ENCODE data around the gene EEF1B2. TPM values are rescaled to one million over a fixed set of nuclear protein-coding genes. Genes with fewer than 3 reads are reported as not detected.
"Not testable (repeated sequence)": the region's sequence is repeated elsewhere in the genome, so short reads cannot be mapped to it uniquely, and the experiment has no call there.

Gene EEF1B2
- total RNA-seq, 1 donor = 442 TPM

- TF ChIP-seq, protein P1, sequence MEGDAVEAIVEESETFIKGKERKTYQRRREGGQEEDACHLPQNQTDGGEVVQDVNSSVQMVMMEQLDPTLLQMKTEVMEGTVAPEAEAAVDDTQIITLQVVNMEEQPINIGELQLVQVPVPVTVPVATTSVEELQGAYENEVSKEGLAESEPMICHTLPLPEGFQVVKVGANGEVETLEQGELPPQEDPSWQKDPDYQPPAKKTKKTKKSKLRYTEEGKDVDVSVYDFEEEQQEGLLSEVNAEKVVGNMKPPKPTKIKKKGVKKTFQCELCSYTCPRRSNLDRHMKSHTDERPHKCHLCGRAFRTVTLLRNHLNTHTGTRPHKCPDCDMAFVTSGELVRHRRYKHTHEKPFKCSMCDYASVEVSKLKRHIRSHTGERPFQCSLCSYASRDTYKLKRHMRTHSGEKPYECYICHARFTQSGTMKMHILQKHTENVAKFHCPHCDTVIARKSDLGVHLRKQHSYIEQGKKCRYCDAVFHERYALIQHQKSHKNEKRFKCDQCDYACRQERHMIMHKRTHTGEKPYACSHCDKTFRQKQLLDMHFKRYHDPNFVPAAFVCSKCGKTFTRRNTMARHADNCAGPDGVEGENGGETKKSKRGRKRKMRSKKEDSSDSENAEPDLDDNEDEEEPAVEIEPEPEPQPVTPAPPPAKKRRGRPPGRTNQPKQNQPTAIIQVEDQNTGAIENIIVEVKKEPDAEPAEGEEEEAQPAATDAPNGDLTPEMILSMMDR (IDR thresholded peaks at IDR 0.05; ENCODE audit: extremely low read depth, low read depth, low read length) = no peak
These were observed 13.5 kb downstream of the EEF1B2 start for GRCh38 chr2:206173147-206173546.

DNA sequence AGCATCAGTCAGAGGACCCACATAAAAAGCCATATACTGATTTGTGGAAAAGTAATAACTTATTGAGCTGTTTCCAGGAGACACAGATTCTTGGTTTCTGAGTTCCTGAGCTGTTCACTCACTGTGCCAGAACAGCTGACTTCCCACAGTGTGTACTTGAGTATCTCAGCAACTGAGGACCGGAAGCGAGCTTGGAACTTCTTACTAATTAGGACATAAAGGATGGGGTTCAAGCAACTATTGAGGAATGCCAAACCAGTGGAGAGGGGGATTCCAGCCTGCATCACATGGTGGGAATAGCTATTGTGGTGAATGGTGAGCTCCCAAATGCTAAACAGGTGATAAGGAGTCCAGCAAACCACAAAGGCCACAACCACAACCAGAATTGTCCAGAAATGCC lies 16.4 kb downstream of the EEF1B2 start:
- DNase-seq (ENCODE audit: insufficient read length, low spot score, missing footprints) = no peak
- TF ChIP-seq, protein P1 (IDR thresholded peaks at IDR 0.05; ENCODE audit: extremely low read depth, low read depth, low read length) = no peak
- Histone ChIP-seq H3K4me1 (ENCODE audit: insufficient read depth, low read length) (no peaks in the 10 kb centered on the region), H3K4me2 (ENCODE audit: insufficient read depth, low read length) (no peak overlapping the region), H3K27ac (ENCODE audit: low read depth, low read length) (no peak overlapping the region), H3K79me2 (ENCODE audit: insufficient read depth, low read length) (peaks cover 6% of the 10 kb centered on the region), H3K4me3 (ENCODE audit: insufficient read depth, low read length) (no peak overlapping the region), H3K9me3 (ENCODE audit: low read depth, low read length) (no peaks in the 10 kb centered on the region), H3K27me3 (ENCODE audit: insufficient read depth, low read length) (no peaks in the 10 kb centered on the region), H2AFZ (ENCODE audit: low read length) (no peak overlapping the region), H4K20me1 (ENCODE audit: insufficient read depth, low read length) (no peaks in the 10 kb centered on the region), H3K36me3 (ENCODE audit: insufficient read depth, low read length) (peaks cover 16% of the 10 kb centered on the region)

More at GRCh38 chr2:206173147-206173546, 13.5 kb downstream of the EEF1B2 start:
- peaks cover 16% of the 10 kb centered on the region for H3K36me3 ChIP-seq (ENCODE audit: insufficient read depth, low read length)
- no peak overlapping the region for H3K4me2 ChIP-seq (ENCODE audit: insufficient read depth, low read length)
- H3K27ac ChIP-seq (ENCODE audit: low read depth, low read length) = no peak overlapping the region
- no peak for DNase-seq (ENCODE audit: insufficient read length, low spot score, missing footprints)
- H4K20me1 ChIP-seq (ENCODE audit: insufficient read depth, low read length) = no peaks in the 10 kb centered on the region
- H3K27me3 ChIP-seq (ENCODE audit: insufficient read depth, low read length) = no peaks in the 10 kb centered on the region
- no peak overlapping the region for H2AFZ ChIP-seq (ENCODE audit: low read length)
- H3K4me1 ChIP-seq (ENCODE audit: insufficient read depth, low read length) = no peaks in the 10 kb centered on the region
- H3K4me3 ChIP-seq (ENCODE audit: insufficient read depth, low read length) = no peak overlapping the region
- peaks cover 2% of the 10 kb centered on the region for H3K79me2 ChIP-seq (ENCODE audit: insufficient read depth, low read length)
- H3K9me3 ChIP-seq (ENCODE audit: low read depth, low read length) = no peaks in the 10 kb centered on the region

DNA sequence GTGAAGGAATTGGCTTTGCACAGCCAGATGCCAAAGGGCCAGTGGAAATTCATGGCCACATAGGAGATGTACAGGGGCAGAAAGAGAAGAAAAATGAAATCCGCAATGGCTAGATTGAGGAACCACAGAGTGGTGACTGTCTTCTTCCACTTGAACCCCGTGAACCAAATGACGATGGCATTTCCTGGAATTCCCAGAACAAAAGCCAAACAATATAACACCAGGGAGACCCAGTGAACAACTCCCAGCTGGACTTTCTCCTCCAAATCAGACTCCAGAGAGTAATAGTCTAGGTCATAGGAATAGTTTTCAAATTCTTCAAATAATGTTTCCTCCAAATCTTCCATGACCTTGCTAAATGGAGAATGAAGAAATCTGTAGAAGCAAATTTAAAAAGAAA lies 17.2 kb downstream of the EEF1B2 start:
- H3K4me1 ChIP-seq (ENCODE audit: insufficient read depth, low read length) = no peaks in the 10 kb centered on the region
- no peak overlapping the region for H3K4me3 ChIP-seq (ENCODE audit: insufficient read depth, low read length)
- DNase-seq (ENCODE audit: insufficient read length, low spot score, missing footprints) = no peak
- no peak overlapping the region for H3K4me2 ChIP-seq (ENCODE audit: insufficient read depth, low read length)
- H3K36me3 ChIP-seq (ENCODE audit: insufficient read depth, low read length) = peaks cover 16% of the 10 kb centered on the region
- no peaks in the 10 kb centered on the region for H3K9me3 ChIP-seq (ENCODE audit: low read depth, low read length)
- H3K27me3 ChIP-seq (ENCODE audit: insufficient read depth, low read length) = no peaks in the 10 kb centered on the region
- TF ChIP-seq, protein P1 (IDR thresholded peaks at IDR 0.05; ENCODE audit: extremely low read depth, low read depth, low read length) = no peak
- H3K27ac ChIP-seq (ENCODE audit: low read depth, low read length) = no peak overlapping the region
- no peak overlapping the region for H2AFZ ChIP-seq (ENCODE audit: low read length)
- H3K79me2 ChIP-seq (ENCODE audit: insufficient read depth, low read length) = peaks cover 6% of the 10 kb centered on the region
- no peaks in the 10 kb centered on the region for H4K20me1 ChIP-seq (ENCODE audit: insufficient read depth, low read length)

DNA sequence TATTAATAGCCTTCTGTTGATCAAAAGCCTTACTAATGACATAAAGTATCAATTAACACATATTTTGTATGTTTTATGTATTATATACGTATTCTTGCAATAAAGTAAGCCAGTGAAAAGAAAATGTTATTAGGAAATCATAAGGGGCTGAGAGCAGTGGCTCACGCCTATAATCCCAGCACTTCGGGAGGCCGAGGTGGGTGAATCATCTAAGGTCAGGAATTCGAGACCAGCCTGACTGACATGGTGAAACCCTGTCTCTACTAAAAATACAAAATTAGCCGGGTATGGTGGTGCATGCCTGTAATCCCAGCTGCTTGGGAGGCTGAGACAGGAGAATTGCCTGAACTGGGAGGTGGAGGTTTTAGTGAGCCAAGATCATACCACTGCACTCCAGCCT lies 21.8 kb downstream of the EEF1B2 start:
- H3K4me2 ChIP-seq (ENCODE audit: insufficient read depth, low read length); H3K36me3 ChIP-seq (ENCODE audit: insufficient read depth, low read length); H3K4me1 ChIP-seq (ENCODE audit: insufficient read depth, low read length); DNase-seq (ENCODE audit: insufficient read length, low spot score, missing footprints); H3K27ac ChIP-seq (ENCODE audit: low read depth, low read length); H3K4me3 ChIP-seq (ENCODE audit: insufficient read depth, low read length); H3K27me3 ChIP-seq (ENCODE audit: insufficient read depth, low read length); H2AFZ ChIP-seq (ENCODE audit: low read length); H4K20me1 ChIP-seq (ENCODE audit: insufficient read depth, low read length); H3K9me3 ChIP-seq (ENCODE audit: low read depth, low read length): not testable (repeated sequence)
- peaks cover 23% of the 10 kb centered on the region for H3K79me2 ChIP-seq (ENCODE audit: insufficient read depth, low read length)
